Esophagus (tissue), 2 donors: ENCODE data around the gene SEMA7A. TPM values are rescaled to one million over a fixed set of nuclear protein-coding genes. Genes with fewer than 3 reads are reported as not detected.
A peak's percentile ranks its signal among the peaks of the same experiment; 100 is the strongest.
"Not testable (repeated sequence)": the region's sequence is repeated elsewhere in the genome, so short reads cannot be mapped to it uniquely, and the experiment has no call there.

Experiments
- H3K27ac ChIP-seq, 2 donors: one replicate each; pipeline ENCODE4 v1.5.1; 2013; ENCODE audit warnings: low read depth in 2 of 2, mild to moderate bottlenecking in 2 of 2, inconsistent platforms in 1 of 2, low read length in 1 of 2, moderate library complexity in 1 of 2
- H3K27me3 ChIP-seq, 2 donors: one replicate each; pipeline ENCODE4 v1.6.1; 2013; ENCODE audit warnings: low read length in 2 of 2, control low read depth in 1 of 2, mild to moderate bottlenecking in 1 of 2; ENCODE audit not compliant: insufficient read depth in 2 of 2, control insufficient read depth in 1 of 2
- H3K36me3 ChIP-seq, 2 donors: one replicate each; pipeline ENCODE4 v1.6.1; 2013; ENCODE audit warnings: low read length in 1 of 2; ENCODE audit not compliant: control insufficient read depth in 2 of 2, insufficient read depth in 2 of 2
- H3K4me1 ChIP-seq, 2 donors: one replicate each; pipeline ENCODE4 v1.6.1; 2013; ENCODE audit warnings: low read length in 1 of 2; ENCODE audit not compliant: control insufficient read depth in 2 of 2, insufficient read depth in 2 of 2
- H3K4me3 ChIP-seq, 2 donors: one replicate each; pipeline ENCODE4 v1.5.1; 2013; ENCODE audit warnings: low read length in 2 of 2, mild to moderate bottlenecking in 2 of 2, low read depth in 1 of 2, moderate library complexity in 1 of 2
- H3K9me3 ChIP-seq, 2 donors: one replicate each; pipeline ENCODE4 v1.6.1; 2013; ENCODE audit warnings: mild to moderate bottlenecking in 2 of 2, low read depth in 1 of 2, low read length in 1 of 2, moderate library complexity in 1 of 2; ENCODE audit not compliant: control insufficient read depth in 2 of 2, insufficient read depth in 1 of 2
- WGBS, 2 donors: extraction: QIAGEN DNeasy Blood & Tissue Kit; methylation state at CpG; one replicate each; pipeline ENCODE4 v1.1.7; 2013; 5-methylcytosine and 5-hydroxymethylcytosine counted together
- polyA plus RNA-seq, 2 donors: library from polyadenylated mRNA; stranded (reverse); fragments of 200-250 nt; gene quantifications; one replicate each; pipeline ENCODE4 v1.2.3, GENCODE V29; 2013
- donor health status: healthy with polysubstance abuse.
- donor health status: Bipolar disorder and iron deficiency.

The SEMA7A gene
- polyA plus RNA-seq, 2 donors, result 2.2 to 9.6 TPM

DNA sequence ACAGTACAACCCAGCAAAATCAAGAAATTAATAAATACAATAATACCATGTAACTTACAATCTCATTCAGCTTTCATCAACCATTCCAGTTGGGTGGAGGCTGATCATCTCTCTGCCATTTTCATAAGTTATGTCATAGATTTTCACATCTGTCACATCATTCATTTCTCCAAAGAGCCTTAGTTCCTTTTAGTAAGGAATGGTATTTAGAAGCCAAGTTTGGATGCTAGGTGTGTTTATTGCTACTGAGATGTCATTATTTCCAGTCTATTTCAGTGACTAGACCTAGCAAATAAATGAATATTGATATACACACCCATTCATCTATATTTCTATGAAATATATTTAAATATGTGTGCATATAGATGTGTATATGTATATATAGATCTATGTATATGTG is 29.9 kb upstream of the SEMA7A start:
- H3K27me3 ChIP-seq, result no peaks in the 10 kb centered on the region
- no peaks in the 10 kb centered on the region for H3K36me3 ChIP-seq
- H3K9me3 ChIP-seq, result no peaks in the 10 kb centered on the region
- H3K27ac ChIP-seq, result no peak overlapping the region
- peaks cover 0 to 2% of the 10 kb centered on the region in 2 donors for H3K4me1 ChIP-seq
- no peak overlapping the region for H3K4me3 ChIP-seq

- H3K4me1 ChIP-seq, result peaks cover 0 to 2% of the 10 kb centered on the region in 2 donors
- H3K27ac ChIP-seq, result no peak overlapping the region
- no peaks in the 10 kb centered on the region for H3K27me3 ChIP-seq
- no peaks in the 10 kb centered on the region for H3K9me3 ChIP-seq
- H3K4me3 ChIP-seq, result peak overlapping the region in 1 of 2 donors; percentile 87
- 25 to 28% methylated on average over 8 of the region's 8 CpGs for WGBS, 2 donors
- no peaks in the 10 kb centered on the region for H3K36me3 ChIP-seq
Measured at GRCh38 chr15:74461847-74462511, 28.2 kb upstream of the SEMA7A start.

DNA sequence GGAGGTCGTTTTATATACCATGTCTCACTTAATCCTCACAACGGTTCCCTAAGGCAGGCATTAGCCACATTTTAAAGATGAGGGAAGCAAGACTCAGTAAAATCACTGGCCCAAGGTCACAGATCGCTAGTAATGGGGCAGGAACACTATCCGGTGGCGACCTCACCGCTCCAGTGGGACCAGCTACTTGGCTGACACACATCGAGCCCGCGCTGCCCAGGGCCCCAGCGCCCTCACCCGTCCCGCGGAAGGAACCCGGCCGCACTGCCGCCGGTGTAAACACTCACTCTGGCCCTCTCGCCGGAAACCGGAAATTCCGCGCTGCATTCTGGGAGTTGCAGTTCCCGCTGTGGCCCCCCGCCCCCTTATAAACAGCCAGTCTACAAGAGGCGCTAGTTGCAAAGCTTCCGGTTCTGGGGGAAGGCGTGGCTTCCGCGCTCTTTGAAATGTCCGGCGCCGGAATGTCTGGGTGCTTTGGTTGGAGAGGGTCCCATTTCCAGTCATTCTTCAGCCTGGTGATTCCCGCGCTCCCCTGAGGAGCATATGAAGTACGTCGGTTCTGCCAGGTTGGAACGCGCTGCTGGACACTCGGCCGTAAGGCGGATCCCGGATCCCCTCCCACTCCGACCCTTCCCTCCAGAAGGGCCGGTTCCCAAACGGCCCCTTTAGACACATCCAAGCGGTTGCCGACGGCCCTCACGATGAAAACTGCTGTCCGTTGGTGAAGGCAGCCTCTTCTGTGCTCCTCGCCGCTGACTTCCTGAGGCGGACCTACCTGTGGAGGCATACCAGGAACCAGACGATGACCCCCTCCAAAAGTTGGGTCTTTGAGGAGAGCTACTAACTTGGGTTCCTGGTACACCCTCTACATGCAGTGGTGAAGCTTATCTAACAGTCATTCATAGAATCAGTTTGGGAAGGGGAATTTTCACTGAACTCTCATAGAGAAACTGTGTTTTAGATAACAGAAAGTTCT is 27.4 kb upstream of the SEMA7A start, which contains the start of gene UBL7:
Gene UBL7 (minus strand): TSS at position 290 of the 976 bp plus-strand sequence. CDS start 2,293 bp downstream, outside the sequence.
- peak within 1 kb of the TSS; percentile 71 to 87 for H3K4me3 ChIP-seq
- H3K27me3 ChIP-seq, result no peaks in the 10 kb centered on the region
- 0% methylated on average over 52 to 54 of the region's 54 CpGs for WGBS, 2 donors
- peaks cover 0 to 2% of the 10 kb centered on the region in 2 donors for H3K4me1 ChIP-seq
- H3K9me3 ChIP-seq, result no peaks in the 10 kb centered on the region
- peaks cover 0 to 2% of the 10 kb centered on the region in 2 donors for H3K36me3 ChIP-seq
- H3K27ac ChIP-seq, result peak within 1 kb of the TSS; percentile 61 to 91

DNA sequence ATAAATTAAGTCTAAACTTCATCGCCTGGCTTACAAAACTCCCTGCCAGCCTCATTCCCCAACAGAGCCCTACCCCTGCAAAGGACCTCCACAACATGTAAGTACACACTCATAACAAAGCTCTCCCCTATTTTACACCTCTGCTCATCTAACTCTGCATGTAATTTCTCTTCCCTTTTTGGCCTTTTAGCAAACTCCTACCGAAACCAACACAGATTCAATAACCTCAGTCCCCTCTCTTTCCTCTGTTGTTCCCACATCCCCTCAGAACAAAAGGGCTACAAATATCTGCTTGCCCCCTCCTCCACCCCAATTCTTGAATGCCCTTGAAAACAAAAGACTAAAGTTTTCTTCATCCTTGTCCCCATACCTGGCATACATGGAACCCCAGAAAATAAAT is 26.5 kb upstream of the SEMA7A start:
- 43 to 49% methylated on average over 2 of the region's 2 CpGs for WGBS, 2 donors
- Histone ChIP-seq H3K4me1 (peaks cover 0 to 2% of the 10 kb centered on the region in 2 donors), H3K27me3 (no peaks in the 10 kb centered on the region), H3K36me3 (peaks cover 0 to 2% of the 10 kb centered on the region in 2 donors), H3K9me3 (no peaks in the 10 kb centered on the region), H3K27ac (no peak overlapping the region), H3K4me3 (peak overlapping the region in 1 of 2 donors; percentile 87)

DNA sequence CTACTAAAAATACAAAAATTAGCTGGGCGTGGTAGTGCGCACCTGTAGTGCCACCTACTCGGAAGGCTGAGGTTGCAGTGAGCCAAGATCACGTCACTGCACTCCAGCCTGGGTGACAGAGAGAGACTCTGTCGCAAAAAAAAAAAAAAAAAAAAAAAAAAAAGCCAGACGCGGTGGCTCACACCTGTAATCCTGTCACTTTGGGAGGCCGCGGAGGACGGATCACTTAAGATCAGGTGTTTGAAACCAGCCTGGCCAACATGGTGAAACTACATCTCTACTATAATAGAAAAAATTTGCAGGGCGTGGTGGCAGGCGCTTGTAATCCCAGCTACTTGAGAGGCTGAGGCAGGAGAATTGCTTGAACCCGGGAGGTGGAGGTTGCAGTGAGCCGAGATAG is 26.0 kb upstream of the SEMA7A start:
- H3K27ac ChIP-seq, H3K27me3 ChIP-seq, H3K4me1 ChIP-seq, H3K36me3 ChIP-seq, H3K9me3 ChIP-seq: not testable (repeated sequence)
- WGBS, 2 donors, result 93 to 96% methylated on average over 14 of the region's 14 CpGs
- H3K4me3 ChIP-seq, result peak overlapping the region in 1 of 2 donors; percentile 87

- Histone ChIP-seq H3K4me3 (no peak overlapping the region), H3K9me3 (no peaks in the 10 kb centered on the region), H3K27ac (no peak overlapping the region), H3K4me1 (peaks cover 0 to 2% of the 10 kb centered on the region in 2 donors), H3K27me3 (no peaks in the 10 kb centered on the region), H3K36me3 (peaks cover 0 to 2% of the 10 kb centered on the region in 2 donors)
- 94% methylated on average over 3 of the region's 3 CpGs for WGBS, 2 donors
Measured at GRCh38 chr15:74458473-74458872, 24.7 kb upstream of the SEMA7A start.

- H3K4me1 ChIP-seq, H3K27ac ChIP-seq, H3K4me3 ChIP-seq, H3K36me3 ChIP-seq, H3K9me3 ChIP-seq, H3K27me3 ChIP-seq: not testable (repeated sequence)
- 94 to 96% methylated on average over 10 of the region's 10 CpGs for WGBS, 2 donors
Measured at GRCh38 chr15:74457036-74457435, 23.3 kb upstream of the SEMA7A start.

DNA sequence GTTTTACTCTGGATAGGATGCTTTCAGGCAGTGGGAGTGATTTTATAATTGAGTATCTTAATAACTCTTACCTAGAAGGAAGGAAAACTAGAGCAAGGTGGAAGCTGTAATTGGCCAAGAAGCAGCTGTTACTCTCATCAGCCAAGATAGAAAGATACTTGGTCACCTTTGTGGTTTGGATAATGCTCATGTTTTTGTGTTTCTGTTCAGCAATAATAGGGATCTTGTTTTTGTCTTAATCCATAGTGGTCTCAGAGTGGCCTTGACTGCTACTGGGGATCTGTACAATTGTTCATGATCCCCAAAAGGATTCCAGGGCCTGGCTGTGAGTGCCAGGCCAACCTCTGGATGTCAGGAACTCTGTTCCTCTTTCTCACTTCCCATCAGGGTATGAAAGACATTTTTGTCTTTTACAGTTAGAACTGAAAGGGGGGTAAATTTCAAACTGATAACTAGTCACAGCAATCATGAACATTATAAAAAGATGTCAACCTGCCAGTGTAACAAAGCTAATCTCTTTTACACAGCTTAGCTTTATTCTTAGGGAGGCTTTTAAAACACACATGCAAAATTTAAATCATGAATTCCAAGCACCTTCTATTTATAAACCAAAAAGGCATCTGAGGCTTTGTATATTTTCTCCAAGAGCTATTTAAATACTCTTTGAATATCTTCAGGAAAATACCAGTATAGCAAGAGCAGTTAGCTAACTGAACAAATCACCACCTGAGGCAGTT is 21.2 kb upstream of the SEMA7A start:
- Histone ChIP-seq H3K4me3 (no peak overlapping the region), H3K36me3 (peaks cover 13 to 19% of the 10 kb centered on the region in 2 donors), H3K4me1 (peaks cover 0 to 2% of the 10 kb centered on the region in 2 donors), H3K27me3 (no peaks in the 10 kb centered on the region), H3K9me3 (no peaks in the 10 kb centered on the region), H3K27ac (no peak overlapping the region)
